ENCODE measurements around the gene TCEAL4. TPM values are rescaled to one million over a fixed set of nuclear protein-coding genes. Genes with fewer than 3 reads are reported as not detected.

The TCEAL4 gene
- total and polyA plus RNA-seq, 2 donors (not counting 1 experiment from before 2014, with no cell fraction given): 63.6 to 75.7 TPM

DNA sequence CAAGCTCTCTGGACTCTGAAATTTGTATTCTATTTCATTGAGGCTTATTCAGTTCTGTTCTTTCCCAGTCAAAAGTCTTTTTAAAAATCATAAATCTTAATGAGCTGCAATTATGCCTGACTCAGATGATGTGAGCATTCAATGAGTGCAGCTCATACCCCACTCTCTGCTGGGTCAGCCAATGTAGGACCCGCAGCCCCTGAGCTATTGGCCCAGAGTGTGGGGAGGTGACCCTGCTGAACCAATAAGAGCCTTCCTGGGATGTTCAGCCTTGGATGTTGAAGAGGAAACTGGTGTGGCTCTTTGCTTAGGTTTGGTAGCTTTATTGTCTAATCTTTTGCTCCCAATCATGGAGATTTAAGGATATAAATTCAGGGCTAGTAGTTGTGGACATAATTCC, 12.1 kb upstream of the TCEAL4 start:
- no peak overlapping the region for H3K27ac ChIP-seq (ENCODE audit: insufficient read depth, low read length)

DNA sequence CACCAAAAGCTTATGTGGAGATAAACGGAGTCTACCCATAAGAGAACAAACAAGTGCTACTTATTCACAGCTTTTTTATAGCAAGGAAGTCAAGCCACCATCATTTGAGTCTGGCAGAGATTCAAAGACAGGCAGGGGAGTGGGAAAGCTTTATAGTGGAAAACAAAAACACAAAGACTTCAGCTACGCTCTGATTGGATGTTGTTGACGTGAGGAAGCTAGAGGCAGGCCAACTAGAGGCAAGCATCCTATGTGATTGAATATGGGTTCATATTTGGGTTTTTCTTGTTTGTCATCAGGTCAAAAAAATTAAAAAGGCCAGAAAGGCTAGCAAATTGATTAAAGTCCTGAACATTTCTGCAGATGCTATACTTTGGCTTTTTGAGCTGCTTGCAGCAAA, 719 bp upstream of the TCEAL4 start:
- H3K9ac ChIP-seq (ENCODE audit: insufficient read depth, low read length): no peak overlapping the region
- H4K20me1 ChIP-seq (ENCODE audit: control insufficient read depth, extremely low read depth, insufficient read depth, low read length): no peaks in the 10 kb centered on the region
- no peaks in the 10 kb centered on the region for H3K9me3 ChIP-seq (ENCODE audit: control insufficient read depth, insufficient read depth, low read depth, low read length)
- TF ChIP-seq, protein P1, sequence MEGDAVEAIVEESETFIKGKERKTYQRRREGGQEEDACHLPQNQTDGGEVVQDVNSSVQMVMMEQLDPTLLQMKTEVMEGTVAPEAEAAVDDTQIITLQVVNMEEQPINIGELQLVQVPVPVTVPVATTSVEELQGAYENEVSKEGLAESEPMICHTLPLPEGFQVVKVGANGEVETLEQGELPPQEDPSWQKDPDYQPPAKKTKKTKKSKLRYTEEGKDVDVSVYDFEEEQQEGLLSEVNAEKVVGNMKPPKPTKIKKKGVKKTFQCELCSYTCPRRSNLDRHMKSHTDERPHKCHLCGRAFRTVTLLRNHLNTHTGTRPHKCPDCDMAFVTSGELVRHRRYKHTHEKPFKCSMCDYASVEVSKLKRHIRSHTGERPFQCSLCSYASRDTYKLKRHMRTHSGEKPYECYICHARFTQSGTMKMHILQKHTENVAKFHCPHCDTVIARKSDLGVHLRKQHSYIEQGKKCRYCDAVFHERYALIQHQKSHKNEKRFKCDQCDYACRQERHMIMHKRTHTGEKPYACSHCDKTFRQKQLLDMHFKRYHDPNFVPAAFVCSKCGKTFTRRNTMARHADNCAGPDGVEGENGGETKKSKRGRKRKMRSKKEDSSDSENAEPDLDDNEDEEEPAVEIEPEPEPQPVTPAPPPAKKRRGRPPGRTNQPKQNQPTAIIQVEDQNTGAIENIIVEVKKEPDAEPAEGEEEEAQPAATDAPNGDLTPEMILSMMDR (conservative IDR thresholded peaks at IDR 0.05 in 1 of 2, IDR thresholded peaks at IDR 0.05 in 1 of 2; ENCODE audit: low read depth in 1 of 2, low read length in 2 of 2): no peak
- no peak for TF ChIP-seq EZH2 (IDR thresholded peaks at IDR 0.05; ENCODE audit: low read length, missing control alignments)
- H3K79me2 ChIP-seq (ENCODE audit: control insufficient read depth, insufficient read depth, low read length): peaks cover 10% of the 10 kb centered on the region
- peak; percentile 2 to 15 for DNase-seq (ENCODE audit: low read depth in 2 of 2)
- H3K4me1 ChIP-seq (ENCODE audit: control insufficient read depth, extremely low read depth, insufficient read depth, low read length): no peaks in the 10 kb centered on the region
- no peak overlapping the region for H2AFZ ChIP-seq (ENCODE audit: low read length)
- H3K4me3 ChIP-seq (replicated peaks in 1 of 4; ENCODE audit: control extremely low read depth in 1 of 4, insufficient read depth in 1 of 4, low read depth in 3 of 4, low read length in 4 of 4): peak overlapping the region in 2 of 4 experiments; percentile 72 to 73
- H3K4me2 ChIP-seq (ENCODE audit: extremely low read depth, insufficient read depth, low read length): peak overlapping the region; percentile 8
- H3K36me3 ChIP-seq (ENCODE audit: control insufficient read depth, insufficient read depth, low read length): peaks cover 2% of the 10 kb centered on the region
- H3K27me3 ChIP-seq (ENCODE audit: control insufficient read depth, insufficient read depth, low read length): no peaks in the 10 kb centered on the region
- H3K27ac ChIP-seq (ENCODE audit: insufficient read depth, low read length): no peak overlapping the region

More for the DNA sequence above, 12.1 kb upstream of the TCEAL4 start:
- H3K4me3 ChIP-seq (replicated peaks in 1 of 4; ENCODE audit: control extremely low read depth in 1 of 4, insufficient read depth in 1 of 4, low read depth in 3 of 4, low read length in 4 of 4): no peak overlapping the region
- no peaks in the 10 kb centered on the region for H3K79me2 ChIP-seq (ENCODE audit: control insufficient read depth, insufficient read depth, low read length)
- TF ChIP-seq EZH2 (IDR thresholded peaks at IDR 0.05; ENCODE audit: low read length, missing control alignments): no peak
- TF ChIP-seq, protein P1 (conservative IDR thresholded peaks at IDR 0.05 in 1 of 2, IDR thresholded peaks at IDR 0.05 in 1 of 2; ENCODE audit: low read depth in 1 of 2, low read length in 2 of 2): no peak
- H3K9me3 ChIP-seq (ENCODE audit: control insufficient read depth, insufficient read depth, low read depth, low read length): no peaks in the 10 kb centered on the region
- H4K20me1 ChIP-seq (ENCODE audit: control insufficient read depth, extremely low read depth, insufficient read depth, low read length): no peaks in the 10 kb centered on the region
- no peak for DNase-seq (ENCODE audit: low read depth in 2 of 2)
- no peaks in the 10 kb centered on the region for H3K4me1 ChIP-seq (ENCODE audit: control insufficient read depth, extremely low read depth, insufficient read depth, low read length)
- H3K9ac ChIP-seq (ENCODE audit: insufficient read depth, low read length): no peak overlapping the region
- no peak overlapping the region for H2AFZ ChIP-seq (ENCODE audit: low read length)
- no peak overlapping the region for H3K4me2 ChIP-seq (ENCODE audit: extremely low read depth, insufficient read depth, low read length)
- H3K27me3 ChIP-seq (ENCODE audit: control insufficient read depth, insufficient read depth, low read length): no peaks in the 10 kb centered on the region
- no peaks in the 10 kb centered on the region for H3K36me3 ChIP-seq (ENCODE audit: control insufficient read depth, insufficient read depth, low read length)

DNA sequence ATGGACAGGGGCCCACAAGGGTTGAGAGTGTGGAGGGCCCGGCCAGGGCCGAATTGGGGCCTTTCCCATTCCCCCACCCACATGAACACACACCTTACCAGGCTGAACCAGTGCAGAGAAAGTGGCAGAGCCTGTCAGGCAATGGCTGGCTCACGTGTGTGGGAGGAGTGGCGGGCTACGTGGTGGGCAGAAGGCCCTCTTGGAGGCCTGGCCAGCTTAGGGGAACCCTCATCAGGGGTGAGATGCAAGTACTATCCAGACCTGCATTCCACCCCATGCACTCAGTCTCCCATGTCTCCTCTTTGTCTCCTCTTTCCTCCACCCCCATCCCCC, 965 bp downstream of the TCEAL4 start:
- H3K4me1 ChIP-seq (ENCODE audit: control insufficient read depth, extremely low read depth, insufficient read depth, low read length): no peaks in the 10 kb centered on the region
- H3K9me3 ChIP-seq (ENCODE audit: control insufficient read depth, insufficient read depth, low read depth, low read length): no peaks in the 10 kb centered on the region
- TF ChIP-seq, protein P1 (conservative IDR thresholded peaks at IDR 0.05 in 1 of 2, IDR thresholded peaks at IDR 0.05 in 1 of 2; ENCODE audit: low read depth in 1 of 2, low read length in 2 of 2): no peak
- no peak for TF ChIP-seq EZH2 (IDR thresholded peaks at IDR 0.05; ENCODE audit: low read length, missing control alignments)
- peak overlapping the region; percentile 82 for H3K27ac ChIP-seq (ENCODE audit: insufficient read depth, low read length)
- H4K20me1 ChIP-seq (ENCODE audit: control insufficient read depth, extremely low read depth, insufficient read depth, low read length): no peaks in the 10 kb centered on the region
- H3K79me2 ChIP-seq (ENCODE audit: control insufficient read depth, insufficient read depth, low read length): peaks cover 10% of the 10 kb centered on the region
- H2AFZ ChIP-seq (ENCODE audit: low read length): no peak overlapping the region
- peak in 1 of 2 donors; percentile 7 for DNase-seq (ENCODE audit: low read depth in 2 of 2)
- H3K27me3 ChIP-seq (ENCODE audit: control insufficient read depth, insufficient read depth, low read length): no peaks in the 10 kb centered on the region
- H3K9ac ChIP-seq (ENCODE audit: insufficient read depth, low read length): peak overlapping the region; percentile 67
- peak overlapping the region; percentile 68 to 77 (median 72) for H3K4me3 ChIP-seq (replicated peaks in 1 of 4; ENCODE audit: control extremely low read depth in 1 of 4, insufficient read depth in 1 of 4, low read depth in 3 of 4, low read length in 4 of 4)
- H3K36me3 ChIP-seq (ENCODE audit: control insufficient read depth, insufficient read depth, low read length): peaks cover 2% of the 10 kb centered on the region
- H3K4me2 ChIP-seq (ENCODE audit: extremely low read depth, insufficient read depth, low read length): peak overlapping the region; percentile 59
